Measurements from ENCODE around the gene KRTAP2-4.
"Not testable (repeated sequence)": the region's sequence is repeated elsewhere in the genome, so short reads cannot be mapped to it uniquely, and the experiment has no call there.

Gene KRTAP2-4
- 0 reads per million in 2 donors for total RNA-seq

GRCh38 chr17:41065829-41066624 is at the start of gene KRTAP2-4:
TSS of gene KRTAP2-4 (minus strand) at chr17:41065879. CDS start at chr17:41065845, 34 bp downstream.
- DNase-seq: no peak

DNA sequence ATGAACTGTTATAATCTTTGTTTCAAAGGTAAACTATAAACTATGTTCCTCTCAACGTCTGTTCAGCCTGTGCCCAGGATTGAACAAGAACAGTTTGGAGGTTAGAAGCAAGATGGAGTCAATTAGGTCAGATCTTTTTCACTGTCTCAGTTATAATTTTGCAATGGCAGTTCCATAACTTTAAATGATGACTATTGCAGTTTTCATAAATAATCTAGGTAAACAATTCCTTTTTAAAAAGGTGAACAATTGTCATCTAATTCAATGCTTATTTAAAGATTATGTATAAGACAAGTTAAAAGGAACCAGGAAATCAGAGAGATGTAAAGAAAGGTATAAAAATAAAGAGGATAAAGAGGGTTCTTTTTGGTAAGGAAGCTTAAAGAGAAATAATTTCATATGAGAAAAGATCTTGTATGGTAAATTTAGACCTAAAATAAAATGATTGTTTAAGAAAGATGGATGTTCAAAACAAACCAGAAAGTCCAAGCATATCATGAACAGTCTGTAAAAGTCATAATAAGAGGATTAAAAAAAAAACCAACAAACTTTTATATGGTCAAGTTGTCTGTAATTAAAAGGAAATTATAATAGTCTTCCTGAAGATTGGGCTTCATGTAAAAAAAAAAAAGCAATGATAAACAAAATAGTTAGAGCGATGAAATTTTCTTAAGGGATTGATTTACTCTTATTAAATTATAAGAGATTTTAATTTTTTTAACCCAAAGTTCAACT is 45.6 kb upstream of the KRTAP2-4 start:
- DNase-seq: no peak

DNA sequence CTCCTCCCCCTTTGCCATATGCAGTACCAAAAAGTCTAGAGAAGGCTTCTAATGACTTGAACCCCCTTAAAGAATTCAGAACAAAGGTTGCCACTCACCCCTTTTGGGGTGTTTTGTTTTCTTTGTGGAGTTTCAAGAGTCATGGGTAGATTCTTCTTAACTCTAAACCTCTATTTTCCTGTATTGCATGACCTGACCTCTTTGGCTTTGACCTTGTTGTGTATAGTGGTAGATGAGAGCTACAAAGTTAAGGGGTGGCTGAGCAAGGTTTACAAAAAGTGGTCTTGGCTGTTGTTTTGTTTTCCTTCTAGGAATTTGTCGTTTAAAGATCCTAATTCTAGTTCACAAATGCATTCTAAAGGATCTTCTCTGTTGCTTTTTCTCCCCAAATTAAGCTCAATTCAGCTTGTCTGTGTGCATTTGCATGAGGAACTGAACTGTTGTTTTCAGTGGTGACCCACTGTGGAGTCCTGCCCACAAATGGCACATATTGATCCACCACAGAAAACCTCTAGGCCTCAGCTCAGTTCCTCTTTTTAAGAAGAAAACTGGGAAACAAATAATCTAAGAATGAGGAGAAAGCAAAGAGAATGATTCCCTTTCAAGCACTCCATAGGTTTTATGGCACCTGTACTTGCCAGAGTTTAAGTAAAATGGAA is 43.2 kb upstream of the KRTAP2-4 start:
- DNase-seq: not testable (repeated sequence)

DNA sequence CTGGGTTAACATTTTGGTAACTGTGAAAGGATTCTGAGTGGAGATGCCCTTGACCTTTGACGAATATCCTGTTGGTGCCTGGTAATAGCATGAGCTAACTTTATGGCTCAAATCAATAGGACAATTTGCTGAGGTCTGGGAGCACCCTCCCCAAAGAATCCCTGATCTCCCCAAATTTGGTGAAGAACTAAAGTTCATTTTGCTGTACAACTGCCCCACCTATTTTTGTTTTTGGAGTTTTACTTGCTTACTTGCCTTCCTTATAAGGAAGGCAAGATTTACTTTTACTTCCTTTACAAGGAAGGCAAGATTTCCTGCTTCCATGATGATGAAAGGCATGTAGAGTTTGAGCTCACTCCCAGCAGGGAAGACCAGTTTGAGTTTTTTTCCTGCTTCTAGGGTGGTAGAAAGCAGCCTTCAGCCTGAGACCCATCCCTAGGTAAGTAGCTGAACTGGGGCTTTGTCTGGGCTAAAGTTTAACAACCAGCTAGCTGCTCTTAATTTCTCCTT is 42.3 kb upstream of the KRTAP2-4 start:
- DNase-seq: no peak

- DNase-seq: not testable (repeated sequence)
Measured at GRCh38 chr17:41105347-41105746, 39.7 kb upstream of the KRTAP2-4 start, which contains the start of gene KRTAP4-9. TSS of gene KRTAP4-9 (plus strand) at chr17:41105389. CDS start at chr17:41105389, 0 bp downstream.

- not testable (repeated sequence) for DNase-seq
Measured at GRCh38 chr17:41104386-41105038, 38.8 kb upstream of the KRTAP2-4 start.

DNA sequence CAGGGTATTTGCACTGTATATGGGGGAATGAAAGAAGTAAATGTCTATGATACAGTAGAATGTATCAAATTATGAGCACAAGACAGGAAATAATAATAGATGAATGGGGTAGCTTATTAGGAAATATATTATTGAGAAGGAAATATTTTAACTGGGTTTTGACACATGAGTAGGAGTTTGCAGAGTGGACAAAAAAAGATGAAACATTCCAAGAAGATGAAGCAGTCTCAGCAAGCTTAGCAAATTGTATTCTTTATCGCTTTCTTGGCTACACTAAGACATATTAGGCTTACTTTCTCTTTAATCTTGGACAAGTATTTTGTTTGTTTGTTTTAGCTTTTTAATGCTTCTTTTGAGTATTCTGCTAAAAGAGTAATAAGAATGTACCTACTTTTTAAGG is 38.2 kb upstream of the KRTAP2-4 start:
- DNase-seq: no peak

DNA sequence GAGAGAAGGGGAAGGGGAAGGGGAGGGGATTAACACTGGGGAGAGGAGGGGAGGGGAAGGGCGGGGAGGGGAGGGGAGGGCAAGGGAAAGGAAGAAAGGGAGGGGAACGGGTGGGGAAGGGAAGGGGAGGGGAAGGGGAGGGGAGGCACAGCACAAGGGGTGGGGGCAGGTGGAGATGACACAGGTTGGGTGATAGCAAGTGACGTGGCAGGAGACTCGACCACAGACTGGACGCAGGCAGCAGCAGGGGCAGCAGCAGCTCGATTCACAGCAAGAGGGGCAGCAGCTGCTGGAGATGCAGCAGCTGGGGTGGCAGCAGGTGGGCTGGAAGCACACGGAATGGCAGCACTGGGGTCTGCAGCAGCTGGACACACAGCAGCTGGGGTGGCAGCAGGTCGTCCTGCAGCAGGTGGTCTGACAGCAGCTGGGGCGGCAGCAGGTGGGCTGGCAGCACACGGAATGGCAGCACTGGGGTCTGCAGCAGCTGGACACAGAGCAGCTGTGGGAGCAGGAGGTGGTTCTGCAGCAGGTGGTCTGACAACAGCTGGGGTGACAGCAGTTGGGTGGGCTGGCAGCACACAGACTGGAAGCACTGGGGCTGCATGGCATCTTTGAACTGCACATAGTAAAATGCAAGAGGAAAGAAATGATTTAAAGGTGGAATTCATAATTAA is 36.0 kb upstream of the KRTAP2-4 start, which contains the start of gene KRTAP4-16:
KRTAP4-16 (minus strand) TSS at position 624 of the 674 bp plus-strand sequence; CDS start at position 624, 0 bp downstream.
- no peak for DNase-seq

DNA sequence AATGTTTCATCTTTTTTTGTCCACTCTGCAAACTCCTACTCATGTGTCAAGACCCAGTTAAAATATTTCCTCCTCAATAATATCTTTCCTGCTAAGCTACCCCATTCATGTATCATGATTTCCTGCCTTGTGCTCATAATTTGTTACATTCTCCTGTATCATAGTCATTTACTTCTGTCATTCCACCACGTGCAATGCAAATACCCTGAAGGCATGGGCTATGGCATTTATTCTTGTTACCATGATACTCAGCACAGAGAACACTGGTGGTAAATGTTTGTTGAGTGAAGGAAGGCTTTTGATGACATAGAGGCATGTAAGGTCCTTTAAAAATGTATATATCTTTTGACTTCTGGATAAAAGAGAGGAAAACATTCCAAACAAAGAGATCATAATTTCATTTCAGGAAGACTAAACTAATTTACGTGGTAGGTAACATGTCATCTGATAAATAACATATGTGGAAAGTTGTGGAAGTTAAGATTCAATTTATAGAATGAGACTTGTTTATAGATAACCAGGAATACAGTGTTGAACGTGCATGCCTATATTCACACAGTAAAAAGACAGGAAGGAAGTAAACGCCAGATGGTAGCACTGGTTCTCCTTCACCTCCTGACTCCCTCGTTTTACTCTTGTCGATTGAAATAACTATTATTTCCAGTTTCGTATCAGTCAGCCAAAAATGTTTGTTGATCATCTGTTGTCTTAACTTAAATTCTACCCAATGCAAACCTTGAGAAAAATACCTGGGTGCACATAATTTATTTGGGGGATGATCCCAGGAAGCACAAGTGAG is 34.2 kb upstream of the KRTAP2-4 start:
- not testable (repeated sequence) for DNase-seq

DNA sequence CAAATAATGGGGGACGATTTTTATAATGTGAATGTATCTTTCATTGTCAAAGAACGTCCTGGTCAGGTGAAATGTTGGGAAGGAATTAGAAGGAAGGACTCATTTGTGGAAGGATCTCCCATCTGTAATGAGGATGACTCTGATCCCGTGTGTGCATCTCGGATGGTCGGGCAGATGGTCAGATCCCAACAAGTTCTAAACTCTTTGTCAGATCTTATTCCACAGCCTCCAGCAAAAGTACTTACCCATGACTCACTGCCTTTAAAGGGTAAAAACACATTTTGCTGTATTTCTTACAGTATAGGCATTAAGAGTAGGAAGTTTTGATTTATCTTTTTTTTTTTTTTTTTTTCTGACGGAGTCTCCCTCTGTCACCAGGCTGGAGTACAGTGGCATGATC is 32.8 kb upstream of the KRTAP2-4 start:
- DNase-seq: no peak

GRCh38 chr17:41098042-41098441 is 32.4 kb upstream of the KRTAP2-4 start, which contains the start of gene KRTAP4-8:
TSS of gene KRTAP4-8 (minus strand) at chr17:41098142. CDS start at chr17:41098084, 58 bp downstream.
- DNase-seq: no peak

- no peak for DNase-seq
Measured at GRCh38 chr17:41096055-41096454, 30.4 kb upstream of the KRTAP2-4 start.

GRCh38 chr17:41088760-41089352 is 23.2 kb upstream of the KRTAP2-4 start:
- not testable (repeated sequence) for DNase-seq

DNA sequence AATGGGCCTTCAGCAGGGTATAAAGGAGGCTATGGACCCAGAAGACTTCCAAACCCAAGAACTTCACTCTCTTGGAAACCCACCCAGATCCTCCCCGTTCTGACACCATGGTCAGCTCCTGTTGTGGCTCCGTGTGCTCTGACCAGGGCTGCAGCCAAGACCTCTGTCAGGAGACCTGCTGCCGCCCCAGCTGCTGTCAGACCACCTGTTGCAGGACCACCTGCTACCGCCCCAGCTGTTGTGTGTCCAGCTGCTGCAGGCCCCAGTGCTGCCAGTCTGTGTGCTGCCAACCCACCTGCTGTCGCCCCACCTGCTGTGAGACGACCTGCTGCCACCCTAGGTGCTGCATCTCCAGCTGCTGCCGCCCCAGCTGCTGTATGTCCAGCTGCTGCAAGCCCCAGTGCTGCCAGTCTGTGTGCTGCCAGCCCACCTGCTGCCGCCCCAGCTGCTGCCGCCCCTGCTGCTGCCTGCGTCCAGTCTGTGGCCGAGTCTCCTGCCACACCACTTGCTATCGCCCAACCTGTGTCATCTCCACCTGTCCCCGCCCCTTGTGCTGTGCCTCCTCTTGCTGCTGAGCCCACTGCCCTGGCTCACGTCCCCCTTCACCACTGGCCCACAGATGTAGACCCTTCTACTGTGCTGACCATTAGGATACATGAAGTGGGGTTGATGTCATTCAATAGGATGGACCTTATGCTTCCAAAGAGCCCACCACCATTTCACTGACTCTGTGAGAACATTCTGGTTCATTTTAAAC is 18.6 kb upstream of the KRTAP2-4 start, which contains the start of gene KRTAP4-7:
KRTAP4-7 (plus strand) TSS at position 51 of the 757 bp plus-strand sequence; CDS start at position 108, 57 bp downstream.
- not testable (repeated sequence) for DNase-seq

- not testable (repeated sequence) for DNase-seq
Measured at GRCh38 chr17:41083427-41083826, 17.7 kb upstream of the KRTAP2-4 start.

- DNase-seq: no peak
Measured at GRCh38 chr17:41082626-41083025, 16.9 kb upstream of the KRTAP2-4 start.

DNA sequence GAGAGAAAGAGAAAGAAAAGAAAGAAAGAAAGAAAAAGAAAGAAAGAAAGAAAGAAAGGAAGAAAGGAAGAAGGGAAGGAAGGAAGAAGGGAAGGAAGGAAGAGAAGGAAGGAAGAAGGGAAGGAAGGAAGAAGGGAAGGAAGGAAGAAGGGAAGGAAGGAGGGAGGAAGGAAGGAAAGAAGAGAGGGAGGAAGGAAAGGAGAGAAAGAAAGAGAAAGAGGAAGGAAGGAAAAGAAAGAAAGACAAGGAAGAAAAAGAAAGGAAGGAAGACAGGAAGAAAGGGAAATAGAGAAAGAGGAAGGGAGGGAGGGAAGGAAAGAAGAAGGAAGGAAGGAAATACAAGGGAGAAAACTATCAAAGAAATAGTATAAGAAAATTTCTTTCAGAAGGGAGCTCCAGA is 11.1 kb upstream of the KRTAP2-4 start:
- DNase-seq: no peak

DNA sequence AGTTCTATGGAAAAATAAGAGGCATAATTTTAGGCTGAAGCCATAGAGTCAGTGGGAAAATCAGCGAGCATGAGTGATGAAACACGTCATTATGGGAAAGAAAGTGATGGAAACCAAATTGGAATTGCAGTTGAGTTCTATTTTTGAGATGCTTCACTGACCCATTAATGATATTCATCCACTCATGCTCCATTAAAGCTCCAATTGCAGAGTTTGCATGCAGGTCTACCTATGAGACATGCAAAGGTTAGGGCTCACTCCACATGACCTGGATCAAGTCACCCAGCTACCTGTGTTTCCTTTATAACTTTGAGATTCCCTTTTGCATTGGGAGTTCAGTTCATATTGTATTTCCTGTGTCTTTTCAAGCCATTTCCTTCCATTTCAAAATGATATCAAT is 8.0 kb upstream of the KRTAP2-4 start:
- no peak for DNase-seq

GRCh38 chr17:41071606-41072360 is 6.1 kb upstream of the KRTAP2-4 start:
- DNase-seq: no peak
